Measurements from ENCODE around the gene ATM. TPM values are rescaled to one million over a fixed set of nuclear protein-coding genes. Genes with fewer than 3 reads are reported as not detected.

Gene ATM
- total and polyA plus RNA-seq, 10 of the 15 experiments (the other 5 are each of a cell fraction or from before 2014, with no cell fraction given), result 10.0 to 91.5 (median 40.2) TPM

- TF ChIP-seq REST (IDR thresholded peaks at IDR 0.05; ENCODE audit: low read depth, low read length) (no peak), DPF2 (IDR thresholded peaks at IDR 0.05) (peak; percentile 65), TAF1 (IDR thresholded peaks at IDR 0.05; ENCODE audit: borderline replicate concordance, low read depth, low read length) (peak; percentile 84), CREB1 (IDR thresholded peaks at IDR 0.05; ENCODE audit: low read depth) (peak; percentile 91), ZNF622 (IDR thresholded peaks at IDR 0.05) (no peak), NFIC (IDR thresholded peaks at IDR 0.05; ENCODE audit: low read depth, low read length) (no peak), SMC3 (IDR thresholded peaks at IDR 0.05; ENCODE audit: borderline replicate concordance, low read length) (peak; percentile 51; the same call in 1 of the 2 replicates), MXI1 (IDR thresholded peaks at IDR 0.05; ENCODE audit: low read depth, low read length) (peak; percentile 95), ZNF24 (IDR thresholded peaks at IDR 0.05) (no peak), IRF4 (IDR thresholded peaks at IDR 0.05; ENCODE audit: low read depth, low read length) (peak; percentile 86), CHD2 (IDR thresholded peaks at IDR 0.05; ENCODE audit: borderline replicate concordance, low read depth, low read length) (peak; percentile 73; the same call in 1 of the 2 replicates), RFX5 (IDR thresholded peaks at IDR 0.05; ENCODE audit: low read depth, low read length) (peak; percentile 43; the same call in 1 of the 2 replicates), TARDBP (IDR thresholded peaks at IDR 0.05; ENCODE audit: borderline replicate concordance) (no peak), ZNF274 (IDR thresholded peaks at IDR 0.05; ENCODE audit: insufficient read depth, insufficient read length) (no peak), CBFB (IDR thresholded peaks at IDR 0.05; ENCODE audit: low read depth) (peak; percentile 45; the same call in 1 of the 2 replicates), NR2F1 (conservative IDR thresholded peaks at IDR 0.05) (peak; percentile 78), GATAD2B (conservative IDR thresholded peaks at IDR 0.05; ENCODE audit: low read depth) (peak; percentile 70; the same call in 1 of the 2 replicates), KLF5 (IDR thresholded peaks at IDR 0.05; ENCODE audit: partially characterized antibody) (peak; percentile 60), NFYA (IDR thresholded peaks at IDR 0.05; ENCODE audit: borderline replicate concordance, low read depth, low read length) (no peak), E2F8 (IDR thresholded peaks at IDR 0.05; ENCODE audit: low read depth, partially characterized antibody) (peak; percentile 12), TCF7 (IDR thresholded peaks at IDR 0.05; ENCODE audit: borderline replicate concordance) (no peak), EZH2 (IDR thresholded peaks at IDR 0.05; ENCODE audit: borderline replicate concordance, control insufficient read depth, low read depth, low read length) (no peak), E4F1 (IDR thresholded peaks at IDR 0.05; ENCODE audit: borderline replicate concordance, partially characterized antibody) (peak; percentile 18)
Measured at GRCh38 chr11:108222574-108223347, at the start of gene ATM, which contains the start of gene NPAT (continued).

Data from GM12878 (cell line).